HG03469 (cell line): Measurements from ENCODE around the gene DYRK2.

Experiments
- ATAC-seq: cut with Tn5 transposase; IDR thresholded peaks from one replicate; pipeline ENCODE4 v1.9.1; 2021; ENCODE audit warnings: mild to moderate bottlenecking, moderate library complexity, moderate number of reproducible peaks; ENCODE audit not compliant: unreplicated experiment

Gene DYRK2

DNA sequence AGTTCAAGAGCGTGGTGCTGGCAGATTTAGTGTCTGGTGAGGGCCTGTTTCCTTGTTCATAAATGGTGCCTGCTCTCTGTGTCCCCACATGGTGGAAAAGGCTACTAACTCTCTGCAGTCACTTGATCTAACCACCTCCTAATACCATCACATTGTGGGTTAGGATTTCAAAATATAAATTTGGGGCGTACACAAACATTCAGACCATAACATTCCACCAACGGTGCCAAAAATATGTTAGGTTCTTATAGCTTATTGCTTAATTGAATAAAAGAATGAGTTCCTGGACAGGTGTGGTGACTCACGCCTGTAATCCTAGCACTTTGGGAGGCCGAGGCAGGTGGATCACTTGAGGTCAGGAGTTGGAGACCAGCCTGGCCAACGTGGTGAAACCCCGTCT, 3.4 kb upstream of the DYRK2 start:
- no peak for ATAC-seq

DNA sequence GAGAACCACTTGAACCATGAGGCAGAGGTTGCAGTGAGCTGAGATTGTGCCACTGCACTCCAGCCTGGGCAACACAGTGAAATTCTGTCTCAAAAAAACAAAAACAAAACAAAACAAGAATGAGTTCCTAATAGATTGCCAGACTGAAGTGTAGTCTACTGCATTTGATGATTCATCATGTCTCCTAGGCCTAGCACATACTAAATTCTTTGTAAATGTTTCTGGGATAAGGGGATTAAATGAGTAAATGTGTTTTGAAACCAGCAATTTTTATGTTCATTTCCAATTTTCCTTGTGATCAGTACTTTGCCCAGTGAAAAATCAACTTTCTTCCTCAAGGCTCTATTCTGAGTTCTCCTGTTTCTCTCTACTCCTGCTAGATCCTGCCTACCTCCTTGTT, 2.9 kb upstream of the DYRK2 start:
- ATAC-seq: no peak

DNA sequence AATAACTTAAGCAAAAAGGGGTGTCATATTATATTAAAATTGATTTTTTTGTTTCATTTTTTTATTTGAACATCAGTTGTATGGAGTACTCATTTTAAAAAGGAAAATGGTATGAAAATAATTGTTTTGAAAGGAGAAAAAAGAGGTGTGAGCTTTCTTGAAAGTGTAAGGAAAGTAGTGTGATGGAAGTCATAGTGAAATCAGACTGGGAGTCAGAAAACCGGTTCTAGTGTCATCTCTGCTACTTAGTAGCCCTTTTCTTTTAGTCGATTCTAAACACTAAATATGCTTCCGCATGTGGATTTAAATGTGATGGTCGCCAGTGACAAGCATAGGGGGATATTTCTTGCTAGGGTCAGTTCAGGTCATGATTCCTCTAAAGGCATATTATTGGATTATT, 1.8 kb upstream of the DYRK2 start:
- ATAC-seq: no peak

DNA sequence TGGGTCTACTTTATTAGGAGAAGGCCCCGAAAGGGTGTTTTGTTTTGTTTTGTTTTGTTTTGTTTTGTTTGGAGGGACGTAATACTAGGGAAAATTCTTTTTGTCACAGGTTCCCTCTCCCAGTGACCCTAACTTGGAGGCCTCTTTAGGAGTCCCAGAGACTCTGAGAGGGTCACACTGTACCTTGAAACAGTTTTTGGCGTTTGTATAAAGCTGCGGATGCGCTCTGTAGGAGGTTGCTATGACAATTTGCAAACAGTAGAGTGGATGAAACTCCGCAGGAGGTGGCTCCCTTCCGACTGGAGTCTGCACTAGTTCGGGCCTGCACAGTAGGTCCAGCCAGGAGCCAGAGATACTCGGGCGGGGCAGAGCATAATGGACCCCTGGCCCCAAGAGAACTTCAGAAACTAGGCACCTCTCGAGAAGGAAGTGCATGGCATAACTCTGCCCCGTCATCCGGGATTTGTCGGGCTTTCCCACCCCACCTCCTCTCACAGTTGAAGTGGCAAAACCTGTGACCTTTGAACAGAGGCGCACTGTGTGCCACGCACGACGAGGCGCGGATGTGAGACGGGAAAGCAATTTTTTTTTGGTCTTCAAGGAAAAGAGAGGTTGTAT, 1.3 kb upstream of the DYRK2 start:
- ATAC-seq: no peak

DNA sequence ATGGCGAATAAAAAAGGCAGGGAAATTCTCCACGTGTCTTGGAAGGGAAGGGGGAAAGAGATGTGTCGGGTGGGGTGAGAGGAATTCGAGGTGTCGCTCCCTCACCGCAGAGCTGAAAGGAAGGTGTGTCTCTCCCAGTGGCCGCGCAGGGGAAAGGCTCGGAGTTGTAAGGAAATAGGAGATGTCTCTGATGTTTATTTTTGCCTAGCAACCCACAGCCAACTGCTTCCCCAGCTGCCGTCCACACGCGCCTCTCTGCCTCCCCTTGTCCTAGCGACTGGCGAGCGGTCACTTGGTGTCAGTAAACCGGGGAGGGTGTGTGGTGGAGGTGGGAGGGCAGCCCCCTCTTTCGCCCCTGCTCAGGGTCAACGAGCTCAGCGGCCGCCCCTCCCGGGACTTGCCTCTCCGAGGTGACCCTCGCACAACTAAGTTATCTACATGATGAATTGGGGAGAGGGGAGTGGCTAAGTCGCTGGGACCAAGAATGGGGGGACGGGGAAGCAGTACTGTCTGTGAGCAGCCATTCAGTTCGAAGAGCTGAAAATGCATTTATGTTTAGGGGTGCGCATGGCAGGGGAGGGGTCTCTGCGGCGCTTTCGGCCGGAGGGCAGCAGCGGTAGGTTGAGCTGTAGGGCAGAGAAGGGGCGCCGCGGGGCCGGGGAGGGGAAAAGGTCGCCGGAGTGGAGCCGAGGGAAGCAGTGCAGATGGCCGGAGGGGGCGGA, 585 bp upstream of the DYRK2 start:
- peak; percentile 1 for ATAC-seq

DNA sequence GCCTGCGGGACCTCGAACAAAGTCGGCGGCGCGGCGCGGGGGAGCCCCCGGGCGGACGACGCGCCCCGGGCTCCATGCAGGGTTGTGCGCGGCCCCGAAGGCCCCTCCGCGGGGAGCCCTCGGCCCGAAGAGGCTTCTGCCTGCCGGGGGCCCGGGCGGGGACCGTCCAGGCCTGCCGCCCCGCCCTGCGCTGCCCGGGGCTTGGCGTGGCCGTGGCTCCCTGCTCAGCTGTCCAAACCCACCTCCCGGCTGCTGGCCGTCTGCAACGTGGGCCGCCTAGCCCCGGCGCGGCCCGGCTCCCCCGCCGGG, 670 bp downstream of the DYRK2 start:
- ATAC-seq: peak; percentile 17

DNA sequence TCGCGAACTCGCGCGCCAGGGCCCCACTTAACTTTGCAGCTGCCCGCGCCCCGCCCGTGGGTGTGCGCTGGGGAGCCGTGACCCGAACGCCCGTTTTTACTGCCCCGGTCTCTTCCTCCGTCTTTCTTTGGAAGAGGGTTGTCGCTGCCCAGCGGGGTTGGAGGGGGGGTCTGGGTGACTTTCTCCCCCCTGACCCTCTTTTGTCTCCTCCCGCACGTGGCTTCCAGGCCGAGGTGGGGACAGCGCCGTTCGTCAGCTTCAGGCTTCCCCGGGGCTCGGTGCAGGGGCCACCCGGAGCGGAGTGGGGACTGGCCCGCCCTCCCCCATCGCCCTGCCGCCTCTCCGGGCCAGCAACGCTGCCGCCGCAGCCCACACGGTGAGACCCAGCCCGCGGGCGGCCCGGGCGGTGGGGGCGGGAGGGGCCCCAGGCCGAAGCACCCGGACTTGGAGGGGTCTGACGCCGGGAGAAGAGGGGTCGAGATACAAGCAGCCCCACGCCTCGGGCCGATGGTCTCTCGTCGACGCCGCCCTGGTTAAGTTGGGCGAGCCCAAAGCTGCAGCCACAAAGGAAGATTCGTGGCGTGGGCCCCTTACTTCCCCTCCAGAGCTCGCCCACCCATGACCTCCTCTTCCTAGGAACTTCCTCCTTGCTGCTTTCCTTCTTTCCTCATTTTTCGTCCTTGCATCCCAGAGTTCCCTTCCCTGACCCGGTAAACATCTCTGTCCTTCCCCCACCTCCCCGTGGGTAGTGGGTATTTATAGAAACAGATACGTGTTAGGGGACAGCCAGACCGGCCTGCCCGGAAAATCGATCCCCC, 1.2 kb downstream of the DYRK2 start:
- ATAC-seq: no peak

DNA sequence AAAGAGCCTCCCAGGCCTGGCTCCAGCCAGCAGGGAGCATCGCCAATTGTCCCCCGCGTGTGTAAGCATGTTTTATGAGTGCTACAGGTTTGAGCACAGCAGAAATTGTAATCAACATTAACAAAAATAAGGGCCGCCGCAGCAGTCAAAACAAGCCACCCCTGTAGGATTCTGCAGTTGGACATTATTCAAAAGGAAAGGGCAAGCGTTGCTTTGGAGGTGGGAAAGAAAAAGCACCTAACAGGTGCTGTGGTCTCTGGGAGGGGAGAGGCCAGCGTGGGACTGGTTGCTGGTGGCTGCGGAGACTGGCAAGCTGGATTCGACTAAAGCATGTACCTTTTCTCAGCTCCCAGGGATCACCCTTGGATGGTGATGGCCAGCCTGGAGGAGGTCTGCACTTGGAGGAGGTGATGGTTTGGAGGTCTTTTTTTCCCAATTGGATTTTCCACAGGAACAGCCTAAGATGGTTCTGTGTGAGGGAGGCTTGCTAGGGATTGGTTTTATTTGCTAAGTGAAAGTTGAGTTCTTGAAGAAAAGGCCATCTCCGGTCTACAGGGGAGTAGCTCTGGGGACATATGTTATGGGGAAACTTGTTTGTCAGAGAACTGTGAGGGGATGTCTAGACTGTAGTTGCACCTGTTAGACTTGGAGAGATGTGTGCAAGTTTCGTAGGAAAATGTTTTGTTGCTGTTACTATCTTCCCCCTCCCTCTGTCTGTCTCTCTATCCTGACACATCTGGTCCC, 2.0 kb downstream of the DYRK2 start:
- no peak for ATAC-seq

DNA sequence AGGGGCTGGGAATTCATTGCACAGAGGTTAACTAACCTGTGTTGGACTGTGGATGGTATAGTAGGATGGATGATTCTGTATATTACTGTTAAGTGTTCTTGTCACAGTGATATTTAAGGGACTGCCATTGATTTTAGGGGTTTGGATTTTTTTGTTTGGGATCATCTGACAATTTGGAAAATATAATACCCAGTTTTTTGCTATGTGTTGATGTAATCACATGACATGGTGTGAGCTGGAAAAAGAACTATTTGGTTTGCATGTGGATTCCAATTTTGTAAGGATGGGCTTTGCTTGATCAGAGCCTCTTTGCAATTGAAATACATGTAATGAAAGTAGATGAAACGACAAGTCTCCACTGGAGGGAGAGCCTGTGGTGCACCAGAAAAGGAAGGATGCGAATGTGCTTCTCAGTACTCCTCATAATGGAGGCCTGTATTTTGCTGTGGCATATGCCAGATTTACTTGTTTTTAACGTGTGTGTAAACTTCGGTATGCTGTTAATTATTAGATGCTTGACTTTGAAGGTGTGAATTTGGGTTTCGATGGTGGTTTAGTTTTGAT, 2.7 kb downstream of the DYRK2 start:
- ATAC-seq: peak; percentile 21

DNA sequence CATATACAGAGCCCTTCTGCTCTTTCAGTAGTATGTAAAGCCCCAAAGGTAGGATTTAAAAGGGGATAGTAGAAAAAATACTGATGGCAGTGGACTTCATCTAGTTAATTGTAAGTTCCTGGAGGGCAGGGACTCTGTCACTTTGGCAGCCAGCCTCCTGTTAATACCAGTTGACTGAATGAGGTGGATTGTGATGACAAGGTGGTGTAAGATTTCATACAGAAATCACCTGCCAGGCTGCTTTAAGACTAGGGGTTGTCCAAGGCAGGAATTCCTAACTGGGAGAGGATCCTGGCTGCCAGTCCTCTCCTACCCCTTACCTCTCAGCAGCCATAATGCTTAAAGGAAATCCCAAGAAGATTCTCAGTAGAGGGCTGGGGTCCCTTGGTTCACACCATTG, 7.3 kb downstream of the DYRK2 start:
- ATAC-seq: no peak

DNA sequence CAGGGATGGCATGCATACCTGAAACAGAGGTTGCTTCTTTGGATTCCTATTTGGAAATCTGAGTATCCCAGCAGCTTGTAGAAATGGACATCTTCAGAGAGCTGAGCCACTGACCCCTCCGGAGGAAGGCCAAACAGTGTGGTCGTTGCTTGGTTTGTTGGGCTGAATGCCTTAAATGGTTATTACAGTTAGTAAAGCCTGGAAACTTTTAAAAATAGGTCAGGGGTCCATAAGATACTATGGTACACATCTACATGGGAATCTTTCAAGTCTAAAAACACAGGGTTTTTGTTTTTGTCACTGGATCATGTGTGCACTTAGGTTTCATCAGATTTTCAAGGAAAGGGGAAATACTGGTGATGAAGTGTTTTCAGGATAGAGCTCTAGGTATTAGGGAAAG, 7.7 kb downstream of the DYRK2 start:
- no peak for ATAC-seq

DNA sequence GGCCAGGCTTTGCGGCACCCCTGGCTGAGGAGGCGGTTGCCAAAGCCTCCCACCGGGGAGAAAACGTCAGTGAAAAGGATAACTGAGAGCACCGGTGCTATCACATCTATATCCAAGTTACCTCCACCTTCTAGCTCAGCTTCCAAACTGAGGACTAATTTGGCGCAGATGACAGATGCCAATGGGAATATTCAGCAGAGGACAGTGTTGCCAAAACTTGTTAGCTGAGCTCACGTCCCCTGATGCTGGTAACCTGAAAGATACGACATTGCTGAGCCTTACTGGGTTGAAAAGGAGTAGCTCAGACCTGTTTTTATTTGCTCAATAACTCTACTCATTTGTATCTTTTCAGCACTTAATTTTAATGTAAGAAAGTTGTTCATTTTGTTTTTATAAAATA, 9.9 kb downstream of the DYRK2 start:
- ATAC-seq: no peak

DNA sequence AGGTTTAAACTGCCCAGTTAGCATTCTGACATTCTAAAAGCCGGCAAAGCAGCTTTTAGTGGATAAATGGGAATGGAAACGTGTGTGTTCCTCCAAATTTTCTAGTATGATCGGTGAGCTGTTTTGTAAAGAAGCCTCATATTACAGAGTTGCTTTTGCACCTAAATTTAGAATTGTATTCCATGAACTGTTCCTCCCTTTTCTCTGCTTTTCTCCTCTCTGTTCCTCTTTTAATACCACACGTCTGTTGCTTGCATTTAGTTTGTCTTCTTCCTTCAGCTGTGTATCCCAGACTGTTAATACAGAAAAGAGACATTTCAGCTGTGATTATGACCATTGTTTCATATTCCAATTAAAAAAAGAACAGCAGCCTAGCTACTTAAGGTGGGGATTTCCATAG, 10.7 kb downstream of the DYRK2 start:
- ATAC-seq: no peak

DNA sequence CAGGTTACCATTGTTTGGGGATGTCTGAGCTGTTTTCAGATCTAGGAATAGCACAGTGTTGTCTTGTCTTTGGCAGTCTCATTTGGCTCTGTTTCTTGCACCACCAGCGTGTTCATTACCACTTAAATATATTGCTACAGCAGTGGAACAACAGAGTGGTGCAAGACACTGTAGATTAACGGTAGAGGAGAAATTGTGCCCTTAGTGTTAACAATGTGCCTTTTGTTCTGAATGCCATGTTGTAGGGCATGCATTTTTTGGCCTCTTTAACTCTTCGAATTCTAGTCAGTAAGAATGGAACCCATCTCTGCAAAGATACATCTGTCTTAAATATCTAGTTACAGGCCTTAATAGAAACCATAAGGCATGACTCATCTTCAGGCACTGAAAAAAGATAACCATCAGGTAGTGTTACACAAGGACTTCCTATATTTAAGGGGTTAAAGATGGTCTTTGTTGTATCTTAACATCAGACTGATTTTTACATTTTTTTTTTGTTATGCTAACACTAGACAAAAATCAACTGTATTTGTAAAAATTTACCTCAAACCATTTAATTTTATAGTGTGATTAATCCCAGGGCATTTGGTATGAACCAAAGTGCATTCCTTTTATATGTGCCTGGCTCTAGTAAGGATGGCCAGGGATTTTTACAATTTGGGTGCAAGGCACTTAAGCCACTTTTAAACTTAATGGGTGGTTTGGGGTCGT, 12.9 kb downstream of the DYRK2 start:
- no peak for ATAC-seq

DNA sequence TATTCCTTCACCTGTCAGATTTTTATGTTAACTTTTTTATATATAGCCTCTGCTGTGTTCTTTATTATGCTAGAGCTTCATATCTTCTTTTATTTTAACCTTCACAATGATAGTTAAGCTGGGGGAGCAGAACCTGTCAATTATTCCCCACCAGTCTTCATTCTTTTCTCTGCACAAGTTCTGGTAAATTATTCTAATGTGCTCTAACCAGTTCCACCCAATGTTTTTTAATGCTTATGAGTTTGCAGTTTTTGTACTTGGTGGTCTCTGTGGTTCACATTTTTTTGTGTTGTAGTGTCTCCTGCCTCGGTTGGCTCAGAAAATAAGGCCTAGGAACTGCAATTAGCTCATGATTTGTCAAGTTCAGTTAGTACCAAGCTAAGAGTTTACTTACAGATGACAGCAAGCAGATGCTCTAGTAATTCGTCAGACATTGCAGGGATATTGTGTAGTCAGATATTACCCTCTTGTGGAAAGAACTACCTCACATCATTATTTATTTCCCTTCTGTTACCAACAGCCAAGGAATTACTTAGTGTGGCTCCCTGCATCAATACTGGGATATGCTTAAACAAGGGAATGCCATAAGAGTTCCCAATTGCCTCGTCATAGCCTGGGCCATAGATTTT, 14.5 kb downstream of the DYRK2 start:
- ATAC-seq: no peak

DNA sequence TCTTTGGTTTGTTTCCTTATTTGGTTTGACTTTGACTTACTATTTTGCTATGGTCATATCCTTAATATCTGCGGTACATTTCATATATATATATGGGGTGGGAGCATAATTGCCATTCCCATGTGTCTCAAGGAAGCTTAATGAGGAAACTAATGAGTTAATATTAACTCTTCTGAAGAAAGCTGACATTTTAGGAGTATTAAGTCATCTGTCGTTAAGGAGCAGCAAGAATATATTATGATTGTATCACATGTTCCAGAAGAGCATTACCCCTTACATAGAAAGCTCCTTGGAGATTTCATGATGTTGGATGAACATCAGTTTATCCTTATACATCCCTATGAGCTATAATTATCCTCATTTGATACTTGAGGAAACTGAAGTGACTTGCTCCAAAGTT, 15.6 kb downstream of the DYRK2 start:
- ATAC-seq: no peak

DNA sequence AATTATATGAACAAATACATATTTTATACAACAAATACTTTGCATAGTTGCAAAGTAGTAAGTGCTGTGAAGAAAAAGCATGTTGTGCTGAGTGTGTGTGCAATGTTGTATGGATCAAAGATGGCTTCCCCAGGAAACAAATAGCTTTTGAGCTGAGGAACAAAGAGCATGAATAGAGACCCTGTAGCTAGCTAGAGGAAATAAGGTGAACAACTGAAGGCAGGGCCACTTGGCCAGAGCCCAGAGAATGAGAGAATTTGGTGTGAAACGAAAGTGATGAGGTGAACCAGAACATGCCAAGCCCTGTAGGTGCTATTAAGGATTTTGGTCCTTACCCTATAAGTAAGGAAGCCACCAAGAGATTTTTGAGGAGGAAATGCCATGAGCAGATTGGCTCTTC, 17.1 kb downstream of the DYRK2 start:
- ATAC-seq: no peak

DNA sequence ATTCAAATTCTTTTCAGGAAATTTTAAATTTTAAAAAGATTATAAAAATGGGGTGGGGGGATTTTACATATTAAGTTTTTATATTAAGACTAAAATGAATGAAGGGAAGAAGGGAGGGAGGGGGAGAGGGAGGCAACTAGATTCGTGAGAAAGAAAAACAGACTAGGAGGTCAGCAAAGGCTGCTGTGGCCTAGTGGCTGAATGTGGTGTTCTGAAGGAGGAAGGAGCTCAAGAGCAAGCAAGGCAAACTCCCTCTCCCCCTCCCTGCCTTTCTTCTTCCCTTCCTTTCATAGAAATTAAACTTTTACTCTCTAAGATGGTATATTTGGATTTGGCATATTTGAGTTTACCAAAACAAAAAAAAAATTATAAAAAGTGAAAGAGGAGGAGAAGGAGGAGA, 18.1 kb downstream of the DYRK2 start:
- no peak for ATAC-seq

DNA sequence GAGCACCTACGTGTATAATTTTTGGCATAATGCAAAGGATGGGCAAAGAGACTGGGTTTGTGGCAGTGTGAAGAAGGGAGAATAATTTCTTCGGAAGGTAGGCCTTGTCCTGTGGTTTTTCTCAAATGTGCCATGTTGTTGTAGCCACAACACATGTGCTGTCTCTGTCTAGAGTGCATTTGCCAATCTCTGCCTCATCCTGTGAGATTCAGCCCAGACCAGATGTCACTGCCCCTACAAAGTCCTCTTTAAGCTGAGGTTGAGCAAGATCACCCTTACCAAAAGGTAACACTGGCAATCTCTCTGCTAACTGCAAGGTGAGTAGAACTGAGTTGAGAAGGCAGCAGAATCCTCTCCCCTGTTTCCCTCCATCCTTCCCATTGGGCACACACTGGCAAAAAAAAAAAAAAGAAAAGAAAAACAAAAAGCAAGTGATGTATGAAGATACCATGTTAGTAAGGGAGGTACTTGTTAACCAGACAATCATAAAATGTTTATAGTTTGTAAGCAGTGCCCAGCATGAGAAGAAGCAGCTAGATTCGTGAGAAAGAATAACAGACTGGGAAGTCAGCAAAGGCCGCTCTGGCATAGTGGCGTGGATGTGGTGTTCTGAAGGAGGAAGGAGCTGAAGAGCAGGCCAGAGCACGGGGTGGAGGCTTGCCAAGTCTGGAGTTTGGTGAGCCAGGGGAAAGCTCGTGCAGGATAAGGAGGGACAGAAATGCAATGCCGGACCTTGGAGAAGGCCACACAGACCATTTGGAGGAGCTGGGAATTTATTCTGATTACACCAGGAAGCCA, 18.9 kb downstream of the DYRK2 start:
- ATAC-seq: no peak
